ENCODE measurements around the gene ZCCHC8.
"Not testable (repeated sequence)": the region's sequence is repeated elsewhere in the genome, so short reads cannot be mapped to it uniquely, and the experiment has no call there.

ZCCHC8 gene

GRCh38 chr12:122484385-122484784 lies 16.3 kb downstream of the ZCCHC8 start:
- not testable (repeated sequence) for H3K4me1 ChIP-seq (ENCODE audit: control insufficient read depth, insufficient read depth, low read depth, low read length); H3K4me2 ChIP-seq (ENCODE audit: low read length, poor library complexity, severe bottlenecking); H2BK12ac ChIP-seq (ENCODE audit: low read length in 2 of 2); H3K23ac ChIP-seq (ENCODE audit: low read length in 2 of 2); H3K27me3 ChIP-seq (ENCODE audit: control insufficient read depth in 1 of 2, insufficient read depth in 1 of 2, low read length in 2 of 2); H2BK15ac ChIP-seq (ENCODE audit: low read depth, poor library complexity, severe bottlenecking); H3K14ac ChIP-seq (ENCODE audit: low read length in 2 of 2); H3K9ac ChIP-seq (ENCODE audit: low read length); H3K4me3 ChIP-seq (ENCODE audit: insufficient read depth in 1 of 2, low read depth in 1 of 2, low read length in 2 of 2); H4K91ac ChIP-seq (ENCODE audit: low read length); DNase-seq; H2AK5ac ChIP-seq (ENCODE audit: low read length, severe bottlenecking); H4K8ac ChIP-seq (ENCODE audit: low read length); H3K27ac ChIP-seq (ENCODE audit: low read length, poor library complexity, severe bottlenecking); H3K9me3 ChIP-seq (ENCODE audit: control insufficient read depth, low read length); H2BK5ac ChIP-seq (ENCODE audit: low read depth, low read length, poor library complexity, severe bottlenecking); H3K4ac ChIP-seq (ENCODE audit: low read depth in 1 of 2, low read length in 2 of 2); H2AFZ ChIP-seq (ENCODE audit: low read depth, low read length); H3K18ac ChIP-seq (ENCODE audit: low read depth in 1 of 2, low read length in 2 of 2); H2BK120ac ChIP-seq (ENCODE audit: low read depth, low read length)
- peaks cover 14% of the 10 kb centered on the region for H3K79me1 ChIP-seq (replicated peaks; ENCODE audit: low read length, poor library complexity, severe bottlenecking)
- peaks cover 20 to 92% of the 10 kb centered on the region in 2 experiments for H3K36me3 ChIP-seq (ENCODE audit: control insufficient read depth in 1 of 2, insufficient read depth in 2 of 2, low read depth in 1 of 2, low read length in 2 of 2)
- WGBS = 95% methylated on average over 1 of the region's 1 CpG

- no peak overlapping the region for H2BK12ac ChIP-seq (ENCODE audit: low read length in 2 of 2)
- H3K4ac ChIP-seq (ENCODE audit: low read depth in 1 of 2, low read length in 2 of 2) = no peak overlapping the region
- no peaks in the 10 kb centered on the region for H3K27me3 ChIP-seq (ENCODE audit: control insufficient read depth in 1 of 2, insufficient read depth in 1 of 2, low read length in 2 of 2)
- no peak overlapping the region for H3K14ac ChIP-seq (ENCODE audit: low read length in 2 of 2)
- H3K27ac ChIP-seq (ENCODE audit: low read length, poor library complexity, severe bottlenecking) = no peak overlapping the region
- H2BK15ac ChIP-seq (ENCODE audit: low read depth, poor library complexity, severe bottlenecking) = no peak overlapping the region
- H3K4me3 ChIP-seq (ENCODE audit: insufficient read depth in 1 of 2, low read depth in 1 of 2, low read length in 2 of 2) = no peak overlapping the region
- no peak overlapping the region for H4K91ac ChIP-seq (ENCODE audit: low read length)
- H2BK5ac ChIP-seq (ENCODE audit: low read depth, low read length, poor library complexity, severe bottlenecking) = no peak overlapping the region
- no peak overlapping the region for H3K9ac ChIP-seq (ENCODE audit: low read length)
- no peak overlapping the region for H2AFZ ChIP-seq (ENCODE audit: low read depth, low read length)
- no peaks in the 10 kb centered on the region for H3K9me3 ChIP-seq (ENCODE audit: control insufficient read depth, low read length)
- no peak overlapping the region for H2AK5ac ChIP-seq (ENCODE audit: low read length, severe bottlenecking)
- no peak for DNase-seq
- no peak overlapping the region for H3K23ac ChIP-seq (ENCODE audit: low read length in 2 of 2)
- WGBS = 100% methylated on average over 4 of the region's 5 CpGs
- no peak overlapping the region for H4K8ac ChIP-seq (ENCODE audit: low read length)
- peaks cover 14% of the 10 kb centered on the region for H3K79me1 ChIP-seq (replicated peaks; ENCODE audit: low read length, poor library complexity, severe bottlenecking)
- no peak overlapping the region for H2BK120ac ChIP-seq (ENCODE audit: low read depth, low read length)
- peaks cover 2% of the 10 kb centered on the region for H3K4me1 ChIP-seq (ENCODE audit: control insufficient read depth, insufficient read depth, low read depth, low read length)
- H3K18ac ChIP-seq (ENCODE audit: low read depth in 1 of 2, low read length in 2 of 2) = no peak overlapping the region
- no peak overlapping the region for H3K4me2 ChIP-seq (ENCODE audit: low read length, poor library complexity, severe bottlenecking)
- H3K36me3 ChIP-seq (ENCODE audit: control insufficient read depth in 1 of 2, insufficient read depth in 2 of 2, low read depth in 1 of 2, low read length in 2 of 2) = peaks cover 23 to 92% of the 10 kb centered on the region in 2 experiments
Measured at GRCh38 chr12:122483969-122484368, 16.8 kb downstream of the ZCCHC8 start.

GRCh38 chr12:122481861-122482260 lies 18.9 kb downstream of the ZCCHC8 start:
- H3K4me1 ChIP-seq (ENCODE audit: control insufficient read depth, insufficient read depth, low read depth, low read length) = peaks cover 2% of the 10 kb centered on the region
- no peak overlapping the region for H4K8ac ChIP-seq (ENCODE audit: low read length)
- H2BK15ac ChIP-seq (ENCODE audit: low read depth, poor library complexity, severe bottlenecking) = no peak overlapping the region
- H3K27ac ChIP-seq (ENCODE audit: low read length, poor library complexity, severe bottlenecking) = no peak overlapping the region
- H3K4ac ChIP-seq (ENCODE audit: low read depth in 1 of 2, low read length in 2 of 2) = no peak overlapping the region
- H3K4me2 ChIP-seq (ENCODE audit: low read length, poor library complexity, severe bottlenecking) = no peak overlapping the region
- H3K79me1 ChIP-seq (replicated peaks; ENCODE audit: low read length, poor library complexity, severe bottlenecking) = peaks cover 10% of the 10 kb centered on the region
- H4K91ac ChIP-seq (ENCODE audit: low read length) = no peak overlapping the region
- H2BK5ac ChIP-seq (ENCODE audit: low read depth, low read length, poor library complexity, severe bottlenecking) = no peak overlapping the region
- no peak overlapping the region for H3K18ac ChIP-seq (ENCODE audit: low read depth in 1 of 2, low read length in 2 of 2)
- H2AFZ ChIP-seq (ENCODE audit: low read depth, low read length) = no peak overlapping the region
- no peak overlapping the region for H2BK120ac ChIP-seq (ENCODE audit: low read depth, low read length)
- H3K9ac ChIP-seq (ENCODE audit: low read length) = no peak overlapping the region
- H3K9me3 ChIP-seq (ENCODE audit: control insufficient read depth, low read length) = no peaks in the 10 kb centered on the region
- H3K27me3 ChIP-seq (ENCODE audit: control insufficient read depth in 1 of 2, insufficient read depth in 1 of 2, low read length in 2 of 2) = no peaks in the 10 kb centered on the region
- H3K23ac ChIP-seq (ENCODE audit: low read length in 2 of 2) = no peak overlapping the region
- DNase-seq = no peak
- H3K14ac ChIP-seq (ENCODE audit: low read length in 2 of 2) = no peak overlapping the region
- no peak overlapping the region for H2BK12ac ChIP-seq (ENCODE audit: low read length in 2 of 2)
- no peak overlapping the region for H2AK5ac ChIP-seq (ENCODE audit: low read length, severe bottlenecking)
- 87% methylated on average over 4 of the region's 6 CpGs for WGBS
- H3K36me3 ChIP-seq (ENCODE audit: control insufficient read depth in 1 of 2, insufficient read depth in 2 of 2, low read depth in 1 of 2, low read length in 2 of 2) = peaks cover 23 to 87% of the 10 kb centered on the region in 2 experiments
- no peak overlapping the region for H3K4me3 ChIP-seq (ENCODE audit: insufficient read depth in 1 of 2, low read depth in 1 of 2, low read length in 2 of 2)

GRCh38 chr12:122480753-122481152 lies 20.0 kb downstream of the ZCCHC8 start:
- no peak overlapping the region for H2BK15ac ChIP-seq (ENCODE audit: low read depth, poor library complexity, severe bottlenecking)

More at GRCh38 chr12:122480753-122481152, 20.0 kb downstream of the ZCCHC8 start:
- Histone ChIP-seq H3K4me2 (ENCODE audit: low read length, poor library complexity, severe bottlenecking) (no peak overlapping the region), H2BK120ac (ENCODE audit: low read depth, low read length) (no peak overlapping the region), H2AK5ac (ENCODE audit: low read length, severe bottlenecking) (no peak overlapping the region), H4K8ac (ENCODE audit: low read length) (no peak overlapping the region), H3K14ac (ENCODE audit: low read length in 2 of 2) (no peak overlapping the region), H3K9ac (ENCODE audit: low read length) (no peak overlapping the region), H3K23ac (ENCODE audit: low read length in 2 of 2) (no peak overlapping the region), H3K79me1 (replicated peaks; ENCODE audit: low read length, poor library complexity, severe bottlenecking) (peaks cover 15% of the 10 kb centered on the region), H2BK5ac (ENCODE audit: low read depth, low read length, poor library complexity, severe bottlenecking) (no peak overlapping the region), H2AFZ (ENCODE audit: low read depth, low read length) (no peak overlapping the region), H3K18ac (ENCODE audit: low read depth in 1 of 2, low read length in 2 of 2) (no peak overlapping the region), H3K9me3 (ENCODE audit: control insufficient read depth, low read length) (no peaks in the 10 kb centered on the region), H3K27ac (ENCODE audit: low read length, poor library complexity, severe bottlenecking) (no peak overlapping the region), H3K4me1 (ENCODE audit: control insufficient read depth, insufficient read depth, low read depth, low read length) (no peaks in the 10 kb centered on the region), H3K27me3 (ENCODE audit: control insufficient read depth in 1 of 2, insufficient read depth in 1 of 2, low read length in 2 of 2) (no peaks in the 10 kb centered on the region), H3K36me3 (ENCODE audit: control insufficient read depth in 1 of 2, insufficient read depth in 2 of 2, low read depth in 1 of 2, low read length in 2 of 2) (peaks cover 27 to 90% of the 10 kb centered on the region in 2 experiments), H3K4ac (ENCODE audit: low read depth in 1 of 2, low read length in 2 of 2) (no peak overlapping the region), H4K91ac (ENCODE audit: low read length) (no peak overlapping the region), H2BK12ac (ENCODE audit: low read length in 2 of 2) (no peak overlapping the region), H3K4me3 (ENCODE audit: insufficient read depth in 1 of 2, low read depth in 1 of 2, low read length in 2 of 2) (no peak overlapping the region)
- DNase-seq = no peak
- WGBS = 95% methylated on average over 7 of the region's 8 CpGs
